BE2C (cell line): ENCODE measurements around the gene SULT2B1.

Source experiments
- DNase-seq: peaks from one replicate; pipeline ENCODE4 v3.0.0-alpha.2; 2020
- H3K27me3 ChIP-seq: fragments of 250-450 bp; sonication (Bioruptor Pico); 2 replicates; pipeline ENCODE4 v1.5.1; 2020; ENCODE audit warnings: mild to moderate bottlenecking
- H3K36me3 ChIP-seq: fragments of 250-450 bp; sonication (Bioruptor Pico); 2 replicates; pipeline ENCODE4 v1.5.1; 2020; ENCODE audit warnings: mild to moderate bottlenecking
- H3K4me1 ChIP-seq: fragments of 250-450 bp; sonication (Bioruptor Pico); 2 replicates; pipeline ENCODE4 v1.5.1; 2020
- H3K4me3 ChIP-seq: 2 replicates; pipeline ENCODE4 v1.5.1; 2011; ENCODE audit warnings: low read depth, low read length
- H3K9me3 ChIP-seq: fragments of 250-450 bp; sonication (Bioruptor Pico); 2 replicates; pipeline ENCODE4 v1.5.1; 2020
- TF ChIP-seq, protein P1 (sequence below): IDR thresholded peaks from 2 replicates; pipeline ENCODE4 v1.5.1; 2012; ENCODE audit warnings: mild to moderate bottlenecking, low read depth, low read length

The SULT2B1 gene

DNA sequence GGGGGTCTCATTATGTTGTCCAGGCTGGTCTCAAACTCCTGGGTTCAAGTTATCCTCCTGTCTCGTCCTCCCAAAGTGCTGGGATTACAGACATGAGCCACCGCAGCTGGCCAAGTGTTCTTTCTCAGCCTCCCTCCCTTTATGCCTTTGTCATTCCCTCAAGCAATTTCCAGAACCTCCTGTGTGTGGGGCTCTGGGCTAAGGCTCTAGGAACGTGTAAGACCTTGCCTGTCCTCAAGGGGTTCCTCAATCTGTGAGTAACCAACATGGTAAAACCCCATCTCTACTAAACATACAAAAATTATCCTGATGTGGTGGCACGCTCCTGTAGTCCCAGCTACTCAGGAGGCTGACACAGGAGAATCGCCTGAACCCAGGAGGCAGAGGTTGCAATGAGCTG, 39.0 kb downstream of the SULT2B1 start:
- H3K36me3 ChIP-seq, result no peaks in the 10 kb centered on the region
- no peaks in the 10 kb centered on the region for H3K9me3 ChIP-seq
- TF ChIP-seq, protein P1, sequence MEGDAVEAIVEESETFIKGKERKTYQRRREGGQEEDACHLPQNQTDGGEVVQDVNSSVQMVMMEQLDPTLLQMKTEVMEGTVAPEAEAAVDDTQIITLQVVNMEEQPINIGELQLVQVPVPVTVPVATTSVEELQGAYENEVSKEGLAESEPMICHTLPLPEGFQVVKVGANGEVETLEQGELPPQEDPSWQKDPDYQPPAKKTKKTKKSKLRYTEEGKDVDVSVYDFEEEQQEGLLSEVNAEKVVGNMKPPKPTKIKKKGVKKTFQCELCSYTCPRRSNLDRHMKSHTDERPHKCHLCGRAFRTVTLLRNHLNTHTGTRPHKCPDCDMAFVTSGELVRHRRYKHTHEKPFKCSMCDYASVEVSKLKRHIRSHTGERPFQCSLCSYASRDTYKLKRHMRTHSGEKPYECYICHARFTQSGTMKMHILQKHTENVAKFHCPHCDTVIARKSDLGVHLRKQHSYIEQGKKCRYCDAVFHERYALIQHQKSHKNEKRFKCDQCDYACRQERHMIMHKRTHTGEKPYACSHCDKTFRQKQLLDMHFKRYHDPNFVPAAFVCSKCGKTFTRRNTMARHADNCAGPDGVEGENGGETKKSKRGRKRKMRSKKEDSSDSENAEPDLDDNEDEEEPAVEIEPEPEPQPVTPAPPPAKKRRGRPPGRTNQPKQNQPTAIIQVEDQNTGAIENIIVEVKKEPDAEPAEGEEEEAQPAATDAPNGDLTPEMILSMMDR, result 0 out of 2 replicates have a peak, but pooled peaks have one; percentile 5
- no peaks in the 10 kb centered on the region for H3K27me3 ChIP-seq
- H3K4me1 ChIP-seq, result no peaks in the 10 kb centered on the region
- no peak for DNase-seq
- H3K4me3 ChIP-seq, result no peak overlapping the region

DNA sequence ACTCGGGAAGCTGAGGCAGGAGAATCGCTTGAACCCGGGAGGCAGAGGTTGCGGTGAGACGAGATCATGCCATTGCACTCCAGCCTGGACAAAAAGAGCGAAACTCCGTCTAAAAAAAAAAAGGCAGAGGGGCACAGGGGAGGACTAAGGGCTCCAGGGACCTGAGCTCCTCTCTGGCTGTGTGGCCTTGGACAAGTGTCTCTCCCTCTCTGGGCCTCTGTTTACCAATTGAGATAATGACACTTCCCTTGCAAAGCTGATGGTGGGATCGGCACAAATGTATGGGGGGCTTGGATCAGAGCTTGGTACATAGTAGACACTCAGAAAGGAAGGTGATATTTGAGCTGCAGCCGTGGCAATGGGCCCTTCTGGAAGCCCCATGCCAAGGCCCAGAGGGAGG, 43.2 kb downstream of the SULT2B1 start:
- Histone ChIP-seq H3K9me3 (no peaks in the 10 kb centered on the region), H3K27me3 (peaks cover 12% of the 10 kb centered on the region), H3K36me3 (no peaks in the 10 kb centered on the region), H3K4me1 (no peaks in the 10 kb centered on the region), H3K4me3 (no peak overlapping the region)
- TF ChIP-seq, protein P1, result no peak
- no peak for DNase-seq

DNA sequence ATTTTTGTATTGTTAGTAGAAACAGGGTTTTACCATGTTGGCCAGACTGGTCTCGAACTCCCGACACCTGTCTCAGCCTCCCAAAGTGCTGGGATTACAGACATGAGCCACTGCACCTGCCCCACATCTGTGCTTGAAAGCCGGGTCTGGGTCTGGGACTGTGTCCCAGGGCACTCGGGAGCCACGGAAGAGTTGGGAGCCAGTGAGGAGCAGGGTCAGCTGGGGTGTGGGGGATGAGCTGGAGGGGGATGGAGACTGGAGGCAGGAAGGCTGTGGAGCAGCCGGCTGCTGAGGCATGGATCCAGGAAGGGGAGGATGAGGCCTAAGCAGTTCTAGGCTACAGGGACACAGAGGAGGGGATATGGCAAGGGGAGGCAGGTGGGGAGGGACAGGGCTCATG, 43.9 kb downstream of the SULT2B1 start:
- TF ChIP-seq, protein P1, result no peak
- no peak overlapping the region for H3K4me3 ChIP-seq
- H3K9me3 ChIP-seq, result no peaks in the 10 kb centered on the region
- peaks cover 12% of the 10 kb centered on the region for H3K27me3 ChIP-seq
- H3K4me1 ChIP-seq, result no peaks in the 10 kb centered on the region
- H3K36me3 ChIP-seq, result no peaks in the 10 kb centered on the region
- no peak for DNase-seq

DNA sequence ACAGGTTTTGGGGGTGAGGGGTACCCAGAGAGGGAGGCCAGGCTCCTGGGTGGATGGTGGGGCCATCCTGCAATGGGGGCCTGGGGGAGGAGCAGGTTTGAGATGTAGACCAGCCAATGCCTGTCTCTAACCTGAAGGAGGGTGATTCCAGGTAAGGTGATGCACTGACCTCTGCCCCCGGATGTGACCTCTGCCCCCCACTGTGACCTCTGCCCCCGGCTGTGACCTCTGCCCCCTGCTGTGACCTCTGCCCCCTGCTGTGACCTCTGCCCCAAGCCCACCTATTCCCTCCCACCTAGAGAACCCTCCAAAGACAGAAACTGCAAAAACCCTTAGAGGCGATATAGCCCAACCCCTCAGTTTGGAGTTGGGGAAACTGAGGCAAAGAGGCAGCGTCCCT, 44.3 kb downstream of the SULT2B1 start:
- Histone ChIP-seq H3K9me3 (no peaks in the 10 kb centered on the region), H3K36me3 (no peaks in the 10 kb centered on the region), H3K4me3 (no peak overlapping the region), H3K4me1 (no peaks in the 10 kb centered on the region), H3K27me3 (peaks cover 12% of the 10 kb centered on the region)
- no peak for DNase-seq
- TF ChIP-seq, protein P1, result no peak

DNA sequence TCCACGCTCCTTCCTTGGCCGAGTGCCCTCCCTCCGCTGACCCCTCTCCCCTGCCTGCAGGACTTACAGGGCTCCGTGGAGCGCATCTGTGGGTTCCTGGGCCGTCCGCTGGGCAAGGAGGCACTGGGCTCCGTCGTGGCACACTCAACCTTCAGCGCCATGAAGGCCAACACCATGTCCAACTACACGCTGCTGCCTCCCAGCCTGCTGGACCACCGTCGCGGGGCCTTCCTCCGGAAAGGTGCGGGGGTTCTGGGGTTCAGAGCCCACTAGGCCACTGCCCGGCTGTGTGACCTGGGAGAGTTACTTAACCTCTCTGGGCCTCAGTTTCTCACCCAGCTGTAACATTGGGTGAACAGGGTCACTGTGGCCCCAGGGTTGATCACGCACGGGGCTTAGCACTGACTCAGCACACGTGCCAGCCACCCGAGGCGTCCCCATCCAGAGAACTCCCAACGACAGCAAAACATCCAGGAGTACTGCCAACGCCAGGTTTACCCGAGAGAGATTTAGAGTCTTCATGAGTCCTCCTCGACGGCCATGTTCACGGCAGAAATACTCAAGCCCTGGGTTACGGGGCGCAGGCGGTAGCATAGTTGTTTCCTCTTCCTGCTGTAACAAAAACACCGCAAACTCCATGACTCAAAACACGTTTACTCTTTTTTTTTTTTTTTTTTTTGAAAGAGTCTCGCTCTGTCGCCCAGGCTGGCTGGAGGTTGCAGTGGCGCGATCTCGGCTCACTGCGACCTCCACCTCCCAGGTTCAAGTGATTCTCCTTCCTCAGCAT, 44.9 kb downstream of the SULT2B1 start:
- Histone ChIP-seq H3K4me3 (no peak overlapping the region), H3K4me1 (no peaks in the 10 kb centered on the region), H3K27me3 (peaks cover 12% of the 10 kb centered on the region), H3K36me3 (no peaks in the 10 kb centered on the region), H3K9me3 (no peaks in the 10 kb centered on the region)
- DNase-seq, result no peak
- TF ChIP-seq, protein P1, result no peak

DNA sequence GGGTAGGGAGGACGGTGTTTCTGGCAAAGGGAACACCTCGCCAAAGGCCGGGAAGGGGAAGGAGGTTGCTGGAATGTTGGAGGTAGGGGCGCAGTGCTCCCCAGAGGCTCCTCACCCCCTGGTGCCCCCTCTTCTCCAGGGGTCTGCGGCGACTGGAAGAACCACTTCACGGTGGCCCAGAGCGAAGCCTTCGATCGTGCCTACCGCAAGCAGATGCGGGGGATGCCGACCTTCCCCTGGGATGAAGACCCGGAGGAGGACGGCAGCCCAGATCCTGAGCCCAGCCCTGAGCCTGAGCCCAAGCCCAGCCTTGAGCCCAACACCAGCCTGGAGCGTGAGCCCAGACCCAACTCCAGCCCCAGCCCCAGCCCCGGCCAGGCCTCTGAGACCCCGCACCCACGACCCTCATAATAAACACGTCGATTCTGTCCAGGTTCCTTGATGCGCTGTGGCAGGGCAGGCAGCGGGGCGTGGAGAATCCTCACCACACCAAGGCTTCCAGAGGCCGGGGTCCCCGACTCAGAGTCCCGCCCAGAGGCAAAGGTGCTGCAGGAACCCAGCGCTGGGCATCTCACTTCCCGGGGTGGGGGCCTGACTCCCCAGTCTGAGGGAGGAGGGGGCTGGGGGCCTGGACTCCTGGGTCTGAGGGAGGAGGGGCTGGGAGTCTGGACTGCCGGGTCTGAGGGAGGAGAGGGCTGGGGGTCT, 47.2 kb downstream of the SULT2B1 start:
- Histone ChIP-seq H3K4me1 (no peaks in the 10 kb centered on the region), H3K36me3 (no peaks in the 10 kb centered on the region), H3K4me3 (no peak overlapping the region), H3K27me3 (peaks cover 12% of the 10 kb centered on the region), H3K9me3 (no peaks in the 10 kb centered on the region)
- TF ChIP-seq, protein P1, result no peak
- no peak for DNase-seq
